Stimulated activated CD8-positive, alpha-beta memory T cell treated with anti-CD3 and anti-CD28 coated beads, Interleukin-2, amount 100 ng/mL, for 1 hour (primary cell): ENCODE results near the gene SPDYE8.
"Not testable (repeated sequence)": the region's sequence is repeated elsewhere in the genome, so short reads cannot be mapped to it uniquely, and the experiment has no call there.

Experiments
- DNase-seq, 2 donors: peaks; one replicate each; pipeline ENCODE4 v3.0.0-alpha.2; 2020; ENCODE audit warnings: low read depth in 2 of 2

Gene SPDYE8, protein sequence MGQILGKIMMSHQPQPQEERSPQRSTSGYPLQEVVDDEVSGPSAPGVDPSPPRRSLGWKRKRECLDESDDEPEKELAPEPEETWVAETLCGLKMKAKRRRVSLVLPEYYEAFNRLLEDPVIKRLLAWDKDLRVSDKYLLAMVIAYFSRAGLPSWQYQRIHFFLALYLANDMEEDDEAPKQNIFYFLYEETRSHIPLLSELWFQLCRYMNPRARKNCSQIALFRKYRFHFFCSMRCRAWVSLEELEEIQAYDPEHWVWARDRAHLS

DNA sequence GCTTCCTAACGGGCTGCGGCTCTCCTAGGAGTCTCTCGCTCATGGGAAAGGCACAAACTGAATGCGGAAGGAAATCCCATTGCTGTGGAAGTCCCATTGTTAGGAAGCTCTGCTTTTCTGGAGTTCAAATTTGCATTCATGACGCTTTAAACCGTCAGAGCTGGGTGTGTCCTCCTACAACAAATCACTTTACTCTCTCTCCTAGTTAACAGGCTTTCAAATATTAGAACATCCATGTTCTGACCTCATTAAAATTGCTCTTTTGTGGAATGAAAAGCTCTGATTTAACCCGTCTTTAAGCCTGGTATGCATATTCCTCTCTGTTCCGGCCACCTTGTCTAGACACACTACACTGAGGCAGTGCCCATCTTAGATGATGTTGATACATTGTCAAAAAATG, at the start of gene SPDYE8:
TSS of gene SPDYE8 (minus strand) at position 101 of the 400 bp plus-strand sequence. CDS start 1,800 bp downstream, outside the sequence.
- DNase-seq = not testable (repeated sequence)

DNA sequence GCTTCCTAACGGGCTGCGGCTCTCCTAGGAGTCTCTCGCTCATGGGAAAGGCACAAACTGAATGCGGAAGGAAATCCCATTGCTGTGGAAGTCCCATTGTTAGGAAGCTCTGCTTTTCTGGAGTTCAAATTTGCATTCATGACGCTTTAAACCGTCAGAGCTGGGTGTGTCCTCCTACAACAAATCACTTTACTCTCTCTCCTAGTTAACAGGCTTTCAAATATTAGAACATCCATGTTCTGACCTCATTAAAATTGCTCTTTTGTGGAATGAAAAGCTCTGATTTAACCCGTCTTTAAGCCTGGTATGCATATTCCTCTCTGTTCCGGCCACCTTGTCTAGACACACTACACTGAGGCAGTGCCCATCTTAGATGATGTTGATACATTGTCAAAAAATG, 28.2 kb upstream of the SPDYE8 start, which contains the start of gene SPDYE11:
TSS of gene SPDYE11 (minus strand) at position 101 of the 400 bp plus-strand sequence. CDS start 1,800 bp downstream, outside the sequence.
- not testable (repeated sequence) for DNase-seq

- not testable (repeated sequence) for DNase-seq
These were observed 23.1 kb downstream of the SPDYE8 start for GRCh38 chr7:73006491-73006890.

DNA sequence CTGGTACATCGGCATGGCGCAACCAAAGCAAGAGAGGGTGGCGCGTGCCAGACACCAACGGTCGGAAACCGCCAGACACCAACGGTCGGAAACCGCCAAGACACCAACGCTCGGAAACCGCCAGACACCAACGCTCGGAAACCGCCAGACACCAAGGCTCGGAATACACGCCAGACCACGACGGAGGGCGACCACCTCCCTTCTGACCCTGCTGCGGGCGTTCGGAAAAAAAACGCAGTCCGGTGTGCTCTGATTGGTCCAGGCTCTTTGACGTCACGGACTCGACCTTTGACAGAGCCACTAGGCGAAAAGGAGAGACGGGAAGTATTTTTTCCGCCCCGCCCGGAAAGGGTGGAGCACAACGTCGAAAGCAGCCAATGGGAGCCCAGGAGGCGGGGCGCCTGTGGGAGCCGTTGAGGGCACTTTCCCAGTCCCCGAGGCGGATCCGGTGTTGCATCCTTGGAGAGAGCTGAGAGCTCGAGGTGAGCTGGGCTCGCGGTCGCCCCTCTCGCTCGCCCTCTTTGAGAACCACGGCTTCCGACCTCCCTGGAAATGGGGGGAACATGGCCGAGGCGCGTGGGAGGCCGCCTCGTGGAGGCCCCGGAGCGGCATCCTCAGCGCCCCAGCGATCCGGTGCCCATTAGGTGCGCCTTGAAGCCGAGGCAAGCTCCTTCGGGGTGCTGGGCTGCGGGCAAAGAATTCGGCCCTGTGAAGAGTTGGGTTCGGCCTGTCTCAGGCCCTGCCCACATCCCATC, 23.7 kb downstream of the SPDYE8 start:
- peak; percentile 76 for DNase-seq

DNA sequence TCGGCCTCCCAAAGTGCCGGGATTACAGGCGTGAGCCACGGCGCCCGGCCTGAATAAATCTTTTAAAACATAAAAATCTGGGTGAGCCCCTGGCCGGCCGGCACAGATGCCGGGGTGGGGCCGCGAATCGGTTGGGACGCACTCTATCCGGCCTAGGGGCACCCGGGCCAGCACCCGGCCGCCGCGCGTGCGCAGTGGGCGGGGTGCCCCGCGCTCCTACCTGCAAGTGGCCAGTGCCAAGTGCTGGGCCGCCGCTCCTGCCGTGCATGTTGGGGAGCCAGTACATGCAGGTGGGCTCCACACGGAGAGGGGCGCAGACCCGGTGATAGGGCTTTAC, 24.2 kb downstream of the SPDYE8 start:
- peak; percentile 31 to 58 for DNase-seq

DNA sequence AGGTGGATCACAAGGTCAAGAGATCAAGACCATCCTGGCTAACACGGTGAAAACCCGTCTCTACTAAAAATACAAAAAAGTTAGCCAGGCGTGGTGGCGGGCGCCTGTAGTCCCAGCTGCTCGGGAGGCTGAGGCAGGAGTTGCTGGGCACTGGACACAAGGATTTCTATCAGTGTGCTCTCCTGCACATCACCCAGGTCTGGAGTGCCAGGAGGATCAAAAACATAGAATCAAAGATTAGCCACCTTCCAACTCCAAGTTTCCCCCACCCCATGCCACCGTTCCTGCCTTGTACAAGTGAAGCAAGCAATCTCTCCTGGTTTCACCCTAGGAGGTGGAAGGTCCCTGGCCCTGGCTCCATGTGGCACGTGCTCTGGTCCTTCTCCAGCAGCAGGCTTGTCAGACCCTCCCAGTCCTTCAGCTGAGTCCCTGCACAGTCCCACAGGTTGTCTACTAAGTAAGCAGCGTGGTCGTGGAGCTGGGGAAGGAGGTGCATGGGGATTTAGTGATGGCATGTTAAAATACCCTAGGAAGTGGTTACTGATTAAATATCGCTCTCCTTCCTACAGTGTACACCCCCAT, 31.6 kb downstream of the SPDYE8 start:
- DNase-seq = not testable (repeated sequence)

- DNase-seq = not testable (repeated sequence)
These were observed 32.1 kb downstream of the SPDYE8 start for GRCh38 chr7:72997447-72997846.

GRCh38 chr7:72995484-72995883, 34.1 kb downstream of the SPDYE8 start:
- DNase-seq = not testable (repeated sequence)

GRCh38 chr7:72990146-72990913, 39.2 kb downstream of the SPDYE8 start:
- DNase-seq = not testable (repeated sequence)

GRCh38 chr7:72982084-72982483, 47.5 kb downstream of the SPDYE8 start:
- DNase-seq = not testable (repeated sequence)

DNA sequence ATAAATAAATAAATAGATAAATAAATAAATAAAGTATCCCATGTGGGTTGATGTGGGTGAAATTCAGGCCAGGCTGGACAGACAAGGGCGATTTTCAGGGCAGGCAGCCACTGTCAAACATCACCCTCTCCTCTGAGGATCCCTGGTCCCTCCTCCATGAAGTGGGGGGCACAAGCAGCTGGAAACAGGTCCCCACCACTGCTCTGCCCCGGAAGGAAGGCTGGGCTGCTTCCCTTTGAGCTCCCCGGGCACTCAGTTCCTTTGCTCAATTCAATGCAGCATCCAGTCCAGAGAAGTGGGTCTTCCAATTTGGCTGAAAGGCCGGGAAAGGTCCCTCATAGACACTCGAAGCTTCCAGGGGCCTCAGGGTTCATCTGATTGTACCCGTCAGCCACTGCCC, 49.2 kb downstream of the SPDYE8 start:
- DNase-seq = not testable (repeated sequence)

DNA sequence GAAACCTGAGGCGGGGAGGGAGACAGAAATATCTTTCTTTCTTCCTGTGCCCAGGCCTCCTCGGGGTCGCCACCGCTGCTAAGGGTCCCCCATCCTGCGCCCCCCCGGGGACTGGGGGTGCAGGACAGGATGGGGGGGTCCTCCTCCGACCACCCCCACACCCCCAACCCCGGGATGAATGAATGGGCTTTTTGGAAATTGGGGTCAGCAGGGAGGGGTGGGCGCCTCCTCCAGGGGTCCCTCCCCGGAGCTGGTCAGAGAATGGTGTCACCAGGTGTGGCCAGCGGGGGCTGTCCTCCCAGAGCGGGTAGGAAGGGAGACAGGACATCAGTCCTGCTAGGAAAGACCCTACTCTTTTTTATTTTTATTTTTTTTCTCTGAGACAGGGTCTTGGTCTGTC, 53.1 kb downstream of the SPDYE8 start:
- not testable (repeated sequence) for DNase-seq

DNA sequence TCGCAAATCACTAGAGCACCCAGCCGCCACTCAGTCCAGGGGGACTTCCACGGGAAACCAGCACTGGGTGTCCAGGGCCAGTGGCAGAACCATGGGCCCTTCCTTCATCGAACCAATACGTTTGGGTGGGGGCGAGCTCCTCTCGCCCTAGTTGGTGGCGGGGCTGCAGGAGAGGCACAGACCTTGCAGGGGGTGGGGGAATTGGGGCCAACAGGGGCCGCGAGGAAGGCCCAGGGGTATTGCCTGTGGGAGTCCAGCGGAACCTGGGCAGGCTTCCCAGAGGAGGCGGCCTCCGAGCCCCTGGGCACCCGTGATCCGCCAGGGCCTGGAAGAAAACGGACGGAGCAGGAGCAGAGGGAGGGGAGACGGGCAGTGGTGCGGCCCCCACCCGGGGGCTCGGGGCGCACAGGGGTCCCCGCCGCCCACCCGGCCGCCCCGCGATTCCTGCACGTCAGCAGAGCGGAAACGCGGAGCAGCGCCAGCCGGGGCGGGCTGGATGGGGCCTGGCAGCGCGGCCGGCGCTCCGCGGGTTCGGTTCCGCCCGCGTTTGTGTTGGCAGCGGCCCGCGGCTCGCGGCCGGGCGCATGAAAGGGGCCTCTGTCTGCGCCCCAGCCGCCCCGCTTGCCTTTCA, 53.8 kb downstream of the SPDYE8 start:
- not testable (repeated sequence) for DNase-seq

DNA sequence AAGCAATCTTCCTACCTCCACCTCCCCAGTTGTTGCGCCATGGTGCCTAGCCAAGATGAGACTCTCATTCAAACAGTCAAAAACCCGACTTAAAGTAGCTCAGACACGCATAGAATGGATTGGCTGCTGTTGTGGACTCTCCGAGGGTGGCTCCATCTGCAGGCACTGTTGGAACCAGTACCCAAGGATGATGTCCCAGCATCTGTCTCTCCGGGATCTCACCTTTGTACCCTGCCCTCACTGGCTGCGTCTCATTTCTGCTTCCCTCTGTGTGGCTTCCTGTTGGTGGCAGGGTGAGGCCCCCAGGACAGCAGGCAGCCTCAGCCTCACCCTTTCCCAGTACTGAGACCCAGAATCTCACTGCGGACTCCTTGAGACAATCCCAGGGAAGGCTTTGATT, 54.8 kb downstream of the SPDYE8 start:
- not testable (repeated sequence) for DNase-seq

- not testable (repeated sequence) for DNase-seq
These were observed 58.1 kb downstream of the SPDYE8 start for GRCh38 chr7:72971505-72971904.
